ENCODE results near the gene LAP3. TPM values are rescaled to one million over a fixed set of nuclear protein-coding genes. Genes with fewer than 3 reads are reported as not detected.
"Not testable (repeated sequence)": the region's sequence is repeated elsewhere in the genome, so short reads cannot be mapped to it uniquely, and the experiment has no call there.

LAP3 gene
- polyA plus RNA-seq, 3 donors from 2014 or later = 56.5 to 106 (median 72.7) TPM

DNA sequence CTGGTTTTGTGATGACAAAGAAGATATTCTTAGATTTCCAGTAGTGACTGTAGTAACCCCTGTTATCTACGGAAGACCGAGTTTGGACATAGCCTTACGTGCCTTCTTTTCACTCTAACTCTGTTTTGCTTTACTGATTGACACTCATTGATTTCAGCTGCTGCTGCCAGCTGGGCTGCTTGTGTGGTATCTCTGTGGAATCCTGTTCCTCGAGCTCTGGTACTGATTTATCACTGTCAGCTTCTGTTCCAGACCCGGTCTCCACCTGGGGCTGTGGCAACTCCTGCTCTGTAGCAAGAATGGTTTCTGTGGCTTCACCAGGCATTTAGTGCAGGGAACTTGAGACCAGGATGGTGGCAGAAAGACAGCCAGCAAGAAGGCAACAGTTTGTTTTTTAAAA is 24.6 kb upstream of the LAP3 start:
- no peak overlapping the region for H3K27ac Mint-ChIP-seq
- H3K27me3 Mint-ChIP-seq (ENCODE audit: low read depth in 3 of 3) = peaks cover 5 to 13% (median 8%) of the 10 kb centered on the region in 3 donors
- no peak overlapping the region for H3K4me3 Mint-ChIP-seq
- H3K36me3 Mint-ChIP-seq = no peaks in the 10 kb centered on the region
- DNase-seq = no peak
- peaks cover 0 to 6% of the 10 kb centered on the region in 2 donors for H3K4me1 Mint-ChIP-seq
- peaks cover 0 to 2% (median 0%) of the 10 kb centered on the region in 6 donors for H3K9me3 Mint-ChIP-seq

DNA sequence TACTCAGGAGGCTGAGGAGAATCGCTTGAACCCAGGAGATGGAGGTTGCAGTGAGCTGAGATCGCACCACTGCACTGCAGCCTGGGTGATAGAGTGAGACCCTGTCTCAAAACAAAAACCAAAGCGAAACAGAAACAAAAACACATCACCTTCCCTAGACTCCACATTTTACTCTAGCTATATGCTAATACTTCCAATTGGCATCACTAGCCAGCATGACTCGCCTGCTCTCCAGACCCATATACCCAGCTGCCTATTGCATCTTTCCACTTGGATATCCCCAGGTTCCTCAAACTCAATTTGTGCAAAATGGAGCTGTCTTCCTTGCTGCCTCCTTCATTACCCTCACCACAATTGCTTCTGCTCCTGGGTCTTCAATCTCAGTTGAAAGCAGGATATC is 22.4 kb upstream of the LAP3 start:
- no peak for DNase-seq
- Mint-ChIP-seq H3K4me1 (no peaks in the 10 kb centered on the region), H3K27ac (no peak overlapping the region), H3K36me3 (no peaks in the 10 kb centered on the region), H3K27me3 (ENCODE audit: low read depth in 3 of 3) (peaks cover 5 to 13% (median 5%) of the 10 kb centered on the region in 3 donors), H3K9me3 (peaks cover 0 to 2% (median 0%) of the 10 kb centered on the region in 6 donors), H3K4me3 (no peak overlapping the region)

DNA sequence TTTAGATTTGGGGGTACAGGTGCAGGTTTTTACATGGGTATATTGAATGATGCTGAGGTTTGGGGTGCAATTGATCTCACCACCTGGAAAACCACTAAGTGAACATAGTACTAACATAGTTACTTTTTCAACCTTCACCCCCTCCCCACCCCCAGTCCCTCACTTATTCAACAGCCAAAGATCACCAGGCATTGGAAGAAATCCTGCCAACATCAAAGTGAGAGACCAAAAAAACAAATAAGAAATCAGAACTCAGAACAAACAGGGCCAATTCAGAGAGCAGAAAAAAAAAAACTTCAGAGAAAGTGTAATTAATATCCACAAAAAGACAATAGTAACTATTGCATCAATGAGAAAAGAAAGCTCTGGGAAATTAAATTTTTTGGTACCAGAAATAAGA is 20.5 kb upstream of the LAP3 start:
- no peaks in the 10 kb centered on the region for H3K4me1 Mint-ChIP-seq
- H3K27me3 Mint-ChIP-seq (ENCODE audit: low read depth in 3 of 3) = peaks cover 2 to 9% (median 5%) of the 10 kb centered on the region in 3 donors
- H3K4me3 Mint-ChIP-seq = no peak overlapping the region
- no peak overlapping the region for H3K27ac Mint-ChIP-seq
- no peak for DNase-seq
- peaks cover 0 to 2% (median 0%) of the 10 kb centered on the region in 6 donors for H3K9me3 Mint-ChIP-seq
- H3K36me3 Mint-ChIP-seq = no peaks in the 10 kb centered on the region

DNA sequence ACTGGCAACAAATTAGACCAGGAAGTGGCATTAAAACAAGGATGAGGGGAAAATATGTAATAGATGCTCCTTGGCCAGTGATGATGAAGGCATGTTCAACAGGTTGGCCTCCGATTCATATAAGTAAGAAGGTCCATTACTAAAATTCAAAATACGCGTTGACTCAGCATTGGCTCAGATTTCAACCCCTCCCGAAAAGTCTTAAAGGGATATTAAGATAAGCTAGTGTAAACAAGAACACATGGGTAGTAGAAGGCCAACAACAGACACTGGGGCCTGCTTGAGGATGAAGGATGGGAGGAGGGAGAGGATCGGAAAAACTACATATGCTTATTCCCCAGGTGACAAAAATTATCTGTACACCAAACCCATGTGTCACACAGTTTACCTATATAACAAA is 19.1 kb upstream of the LAP3 start:
- no peaks in the 10 kb centered on the region for H3K4me1 Mint-ChIP-seq
- H3K36me3 Mint-ChIP-seq = no peaks in the 10 kb centered on the region
- peaks cover 0 to 2% (median 0%) of the 10 kb centered on the region in 6 donors for H3K9me3 Mint-ChIP-seq
- peaks cover 0 to 9% (median 5%) of the 10 kb centered on the region in 3 donors for H3K27me3 Mint-ChIP-seq (ENCODE audit: low read depth in 3 of 3)
- H3K4me3 Mint-ChIP-seq = no peak overlapping the region
- no peak for DNase-seq
- no peak overlapping the region for H3K27ac Mint-ChIP-seq

DNA sequence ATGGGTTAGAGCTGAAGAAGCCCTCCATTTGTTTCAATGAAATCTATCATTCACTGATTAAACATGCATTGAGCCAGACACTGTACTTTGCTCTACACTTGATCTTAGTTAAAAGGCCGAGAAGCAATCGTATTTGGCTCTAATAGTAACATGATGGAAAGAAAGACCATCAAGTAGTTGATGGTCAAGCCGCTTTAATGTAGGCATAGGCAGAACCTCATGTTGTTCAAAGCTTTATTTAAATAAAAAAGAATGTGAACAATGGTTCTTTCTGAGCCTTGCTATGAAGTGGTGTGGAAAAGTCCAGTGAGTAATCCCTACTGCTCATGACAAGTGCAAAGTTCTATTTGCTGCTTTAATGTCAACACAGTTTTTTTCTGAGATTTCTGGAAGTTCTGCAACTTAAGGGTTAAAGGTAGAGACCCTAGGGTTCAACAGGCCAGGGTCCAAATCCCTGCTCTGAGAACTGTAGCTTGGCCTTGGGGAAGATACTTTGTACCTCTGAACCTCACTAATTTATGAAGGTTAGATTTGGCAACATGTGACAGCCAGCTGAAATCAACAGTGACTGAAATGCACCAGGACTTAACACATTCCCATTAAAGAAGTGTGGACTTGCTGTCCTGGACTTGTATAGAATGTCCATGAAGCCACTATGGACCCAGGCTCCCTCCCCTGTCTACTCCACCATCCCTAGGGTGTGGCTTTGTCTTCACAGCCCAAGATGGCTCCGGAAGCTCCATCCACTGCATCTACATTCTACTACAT is 17.9 kb upstream of the LAP3 start:
- H3K4me1 Mint-ChIP-seq = no peaks in the 10 kb centered on the region
- no peak for DNase-seq
- H3K4me3 Mint-ChIP-seq = no peak overlapping the region
- no peak overlapping the region for H3K27ac Mint-ChIP-seq
- H3K27me3 Mint-ChIP-seq (ENCODE audit: low read depth in 3 of 3) = peaks cover 0 to 9% (median 5%) of the 10 kb centered on the region in 3 donors
- peaks cover 0 to 2% (median 0%) of the 10 kb centered on the region in 6 donors for H3K9me3 Mint-ChIP-seq
- no peaks in the 10 kb centered on the region for H3K36me3 Mint-ChIP-seq

DNA sequence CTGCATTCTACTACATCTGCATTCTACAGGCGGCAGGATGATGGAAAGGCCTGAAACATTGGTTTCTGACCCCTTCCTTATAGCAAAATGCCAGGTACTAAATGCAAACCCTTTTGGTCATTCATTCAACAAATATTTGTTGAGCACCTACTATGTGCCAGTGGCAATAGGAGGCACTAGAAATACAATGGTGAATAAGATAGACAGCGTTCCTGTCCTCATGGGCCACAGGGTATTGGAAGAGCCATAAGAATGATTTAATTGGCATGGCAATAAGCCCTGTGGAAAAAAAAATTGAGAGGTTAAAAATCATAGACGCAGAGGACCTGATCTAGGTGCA is 17.3 kb upstream of the LAP3 start:
- H3K36me3 Mint-ChIP-seq = no peaks in the 10 kb centered on the region
- H3K4me3 Mint-ChIP-seq = no peak overlapping the region
- peaks cover 0 to 2% (median 0%) of the 10 kb centered on the region in 6 donors for H3K9me3 Mint-ChIP-seq
- H3K27me3 Mint-ChIP-seq (ENCODE audit: low read depth in 3 of 3) = peaks cover 0 to 8% (median 4%) of the 10 kb centered on the region in 3 donors
- no peak overlapping the region for H3K27ac Mint-ChIP-seq
- DNase-seq = no peak
- no peaks in the 10 kb centered on the region for H3K4me1 Mint-ChIP-seq

DNA sequence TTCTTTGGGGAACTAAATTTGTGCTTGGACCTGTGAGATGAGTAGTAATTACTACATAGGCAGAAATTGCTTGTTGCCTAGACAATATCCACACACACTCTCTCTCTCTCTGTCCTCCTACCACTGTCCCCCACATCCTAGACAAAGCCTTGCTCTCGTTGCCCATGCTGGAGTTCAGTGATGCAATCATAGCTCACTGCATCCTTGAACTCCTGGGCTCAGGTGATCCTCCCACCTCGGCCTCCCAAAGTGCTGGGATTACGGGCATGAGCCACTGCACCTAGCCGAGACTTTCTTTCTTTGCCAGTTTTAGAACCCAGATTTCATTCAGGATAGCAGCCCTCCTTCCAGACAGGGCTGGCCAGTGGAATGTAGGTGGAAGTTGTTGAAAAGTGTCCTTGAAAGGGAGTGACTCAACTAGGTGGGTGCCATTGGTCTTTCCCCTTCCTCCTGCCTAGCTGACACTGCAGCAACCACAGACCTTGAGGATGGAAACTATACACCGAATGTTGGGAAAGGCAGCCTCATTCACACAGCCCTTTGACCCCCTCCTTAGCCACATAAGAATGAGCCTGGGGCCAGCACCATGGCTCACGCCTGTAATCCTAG is 16.8 kb upstream of the LAP3 start:
- Mint-ChIP-seq H3K4me3 (no peak overlapping the region), H3K4me1 (no peaks in the 10 kb centered on the region), H3K27ac (no peak overlapping the region), H3K27me3 (ENCODE audit: low read depth in 3 of 3) (peaks cover 0 to 3% (median 1%) of the 10 kb centered on the region in 3 donors), H3K36me3 (no peaks in the 10 kb centered on the region), H3K9me3 (no peaks in the 10 kb centered on the region)
- DNase-seq = no peak

DNA sequence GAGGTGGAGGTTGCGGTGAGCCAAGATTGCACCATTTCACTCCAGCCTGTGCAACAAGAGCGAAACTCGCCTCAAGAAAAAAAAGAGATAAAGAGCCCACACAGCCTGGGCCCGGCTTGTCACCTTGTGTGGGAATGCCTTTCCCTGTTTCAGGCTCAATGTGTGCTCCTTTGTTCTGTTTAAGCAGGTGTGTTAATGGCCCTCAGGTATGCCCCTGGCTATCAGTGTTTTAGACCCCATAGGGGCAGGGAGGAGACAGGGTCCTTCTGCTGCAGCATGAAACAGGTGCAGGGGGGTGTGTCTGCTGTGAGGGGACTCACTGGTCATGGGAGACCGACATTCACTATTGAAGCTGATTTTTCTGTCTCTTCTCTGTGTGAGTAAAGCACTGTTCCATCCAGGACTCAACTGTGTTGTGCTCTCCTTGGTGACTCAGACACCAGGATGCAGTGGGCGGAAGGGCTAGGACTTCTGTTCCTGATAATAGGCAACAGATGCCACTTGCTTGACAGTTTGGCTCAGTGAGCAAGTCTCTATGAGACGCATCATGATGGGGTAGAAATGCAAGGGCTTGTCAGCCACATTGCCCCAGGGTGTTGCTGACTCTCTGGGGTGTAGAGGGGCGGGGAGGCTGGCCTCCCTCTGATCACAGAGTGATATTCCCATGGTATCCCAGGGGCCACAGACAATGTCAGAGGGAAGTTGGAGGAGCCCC is 15.6 kb upstream of the LAP3 start:
- no peaks in the 10 kb centered on the region for H3K36me3 Mint-ChIP-seq
- no peaks in the 10 kb centered on the region for H3K9me3 Mint-ChIP-seq
- no peak for DNase-seq
- no peaks in the 10 kb centered on the region for H3K4me1 Mint-ChIP-seq
- H3K27ac Mint-ChIP-seq = no peak overlapping the region
- H3K4me3 Mint-ChIP-seq = no peak overlapping the region
- H3K27me3 Mint-ChIP-seq (ENCODE audit: low read depth in 3 of 3) = no peaks in the 10 kb centered on the region

DNA sequence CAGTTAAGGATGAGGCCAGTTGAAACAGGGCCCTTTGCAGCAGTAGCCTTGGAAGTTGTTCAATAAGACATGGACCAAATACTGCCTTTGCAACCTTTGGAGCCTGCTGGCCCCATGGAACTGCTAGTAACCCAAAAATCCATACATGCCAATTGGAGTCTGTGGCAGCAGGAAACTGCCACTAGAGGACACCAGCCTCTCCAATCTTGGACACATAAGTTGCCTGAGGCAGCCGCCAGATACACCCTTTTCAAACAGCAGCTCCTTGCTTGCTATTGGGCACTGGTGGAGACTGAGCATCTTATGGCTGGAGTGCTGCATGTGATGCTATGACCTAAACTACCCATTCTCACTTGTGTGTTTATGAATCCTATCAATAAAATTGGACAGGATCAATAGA is 14.8 kb upstream of the LAP3 start:
- DNase-seq = no peak

DNA sequence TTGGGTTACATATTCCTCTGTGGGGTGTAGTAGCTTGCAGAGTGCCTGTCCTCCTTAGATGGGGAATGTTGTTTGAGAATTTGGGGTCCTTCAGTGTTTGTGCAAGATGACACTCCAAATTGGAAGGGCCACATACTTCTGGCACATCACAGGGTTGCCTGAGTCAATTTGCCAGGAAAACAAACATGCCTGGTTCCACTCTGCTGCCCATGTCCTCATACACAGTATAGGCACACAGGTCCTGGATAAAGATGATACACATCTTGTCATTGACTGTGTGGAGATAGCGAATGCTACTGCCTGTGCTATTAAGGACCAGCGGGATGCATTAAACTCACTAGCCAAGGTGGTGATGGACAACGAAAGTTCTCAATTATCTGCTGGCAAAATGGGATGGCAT is 11.2 kb upstream of the LAP3 start:
- H3K36me3 Mint-ChIP-seq = no peaks in the 10 kb centered on the region
- DNase-seq = no peak
- H3K4me3 Mint-ChIP-seq = no peak overlapping the region
- H3K27ac Mint-ChIP-seq = no peak overlapping the region
- H3K9me3 Mint-ChIP-seq = no peaks in the 10 kb centered on the region
- peaks cover 0 to 3% (median 0%) of the 10 kb centered on the region in 3 donors for H3K27me3 Mint-ChIP-seq (ENCODE audit: low read depth in 3 of 3)
- no peaks in the 10 kb centered on the region for H3K4me1 Mint-ChIP-seq

More for the DNA sequence above, 14.8 kb upstream of the LAP3 start:
- H3K4me1 Mint-ChIP-seq = no peaks in the 10 kb centered on the region
- no peak overlapping the region for H3K4me3 Mint-ChIP-seq
- H3K27ac Mint-ChIP-seq = no peak overlapping the region
- H3K36me3 Mint-ChIP-seq = no peaks in the 10 kb centered on the region
- no peaks in the 10 kb centered on the region for H3K27me3 Mint-ChIP-seq (ENCODE audit: low read depth in 3 of 3)
- H3K9me3 Mint-ChIP-seq = no peaks in the 10 kb centered on the region

DNA sequence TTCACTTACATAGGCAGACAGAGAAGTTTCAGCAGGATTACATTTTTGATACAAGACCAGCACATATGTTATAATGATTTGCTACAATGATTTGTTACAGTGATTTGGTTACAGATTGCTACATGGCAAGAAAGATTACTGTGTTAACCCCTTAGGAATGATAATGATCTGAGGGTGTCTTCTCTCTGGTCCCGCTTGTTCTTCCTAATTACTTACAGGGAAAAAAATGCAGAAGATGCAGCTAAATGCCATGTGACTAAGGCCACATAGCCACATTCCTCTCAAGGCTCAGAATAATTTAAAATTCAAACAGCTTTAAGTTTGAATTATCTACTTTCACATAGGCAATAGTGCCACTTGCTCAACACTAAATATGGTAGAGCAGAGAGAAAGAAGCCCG is 9.7 kb upstream of the LAP3 start:
- Mint-ChIP-seq H3K4me3 (no peak overlapping the region), H3K27ac (no peak overlapping the region), H3K27me3 (ENCODE audit: low read depth in 3 of 3) (peaks cover 0 to 3% (median 0%) of the 10 kb centered on the region in 3 donors), H3K4me1 (no peaks in the 10 kb centered on the region), H3K9me3 (no peaks in the 10 kb centered on the region), H3K36me3 (no peaks in the 10 kb centered on the region)
- DNase-seq = no peak

DNA sequence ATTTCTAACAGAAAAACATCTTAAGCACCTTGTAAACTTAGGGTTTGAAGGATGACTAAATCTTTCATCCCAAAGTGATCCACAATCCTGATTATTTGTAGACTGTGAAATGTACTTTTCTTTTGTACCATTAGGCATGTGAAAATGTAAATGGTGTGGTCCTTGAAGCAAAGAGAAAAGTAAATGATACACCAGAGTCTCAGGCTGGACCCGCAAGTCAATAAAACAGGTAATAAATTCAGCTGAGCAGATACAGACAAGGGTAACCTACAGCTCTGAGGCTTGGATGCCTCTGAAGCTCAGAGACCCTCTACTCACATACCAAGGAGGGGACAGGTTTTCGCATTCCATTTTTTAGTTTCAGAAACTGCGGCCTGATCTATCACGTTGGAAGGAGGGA is 2.8 kb upstream of the LAP3 start:
- DNase-seq = no peak
- H3K9me3 Mint-ChIP-seq = no peaks in the 10 kb centered on the region
- peaks cover 16 to 21% (median 18%) of the 10 kb centered on the region in 3 donors for H3K27me3 Mint-ChIP-seq (ENCODE audit: low read depth in 3 of 3)
- no peaks in the 10 kb centered on the region for H3K36me3 Mint-ChIP-seq
- H3K4me3 Mint-ChIP-seq = peak overlapping the region in 1 of 5 donors; percentile 53
- H3K27ac Mint-ChIP-seq = no peak overlapping the region
- H3K4me1 Mint-ChIP-seq = peaks cover 17 to 19% of the 10 kb centered on the region in 2 donors

DNA sequence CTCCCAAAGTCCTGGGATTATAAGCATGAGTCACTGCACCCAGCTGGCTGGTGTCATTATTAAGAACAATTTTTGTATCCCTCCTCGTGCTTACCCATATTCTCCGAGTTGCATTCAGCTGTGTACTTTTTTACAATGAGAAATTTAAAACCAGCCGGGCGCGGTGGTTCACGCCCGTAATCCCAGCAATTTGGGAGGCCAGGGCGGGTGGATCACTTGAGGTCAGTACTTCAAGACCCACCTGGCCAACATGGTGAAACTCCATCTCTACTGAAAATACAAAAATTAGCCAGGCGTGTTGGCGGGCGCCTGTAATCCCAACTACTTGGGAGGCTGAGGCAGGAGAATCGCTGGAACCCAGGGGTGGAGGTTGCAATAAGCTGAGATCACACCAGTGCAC is 1.8 kb upstream of the LAP3 start:
- DNase-seq, H3K36me3 Mint-ChIP-seq, H3K9me3 Mint-ChIP-seq, H3K4me3 Mint-ChIP-seq: not testable (repeated sequence)
- peak overlapping the region in 1 of 6 donors; percentile 99 for H3K27ac Mint-ChIP-seq
- peaks cover 16 to 21% (median 18%) of the 10 kb centered on the region in 3 donors for H3K27me3 Mint-ChIP-seq (ENCODE audit: low read depth in 3 of 3)
- peaks cover 20 to 27% of the 10 kb centered on the region in 2 donors for H3K4me1 Mint-ChIP-seq
